ENCODE data around the gene OR52N5. TPM values are rescaled to one million over a fixed set of nuclear protein-coding genes. Genes with fewer than 3 reads are reported as not detected.

Gene OR52N5
- total RNA-seq, result not detected
- polyA plus RNA-seq, result not detected
- long read RNA-seq, donor 1, result 0 reads
- long read RNA-seq, donor 2, result 0 reads
- long read RNA-seq, donor 3, result 0 reads

- ATAC-seq (no peak), DNase-seq (no peak)
- no peaks in the 10 kb centered on the region for H3K36me3 ChIP-seq
- TF ChIP-seq, protein P1, sequence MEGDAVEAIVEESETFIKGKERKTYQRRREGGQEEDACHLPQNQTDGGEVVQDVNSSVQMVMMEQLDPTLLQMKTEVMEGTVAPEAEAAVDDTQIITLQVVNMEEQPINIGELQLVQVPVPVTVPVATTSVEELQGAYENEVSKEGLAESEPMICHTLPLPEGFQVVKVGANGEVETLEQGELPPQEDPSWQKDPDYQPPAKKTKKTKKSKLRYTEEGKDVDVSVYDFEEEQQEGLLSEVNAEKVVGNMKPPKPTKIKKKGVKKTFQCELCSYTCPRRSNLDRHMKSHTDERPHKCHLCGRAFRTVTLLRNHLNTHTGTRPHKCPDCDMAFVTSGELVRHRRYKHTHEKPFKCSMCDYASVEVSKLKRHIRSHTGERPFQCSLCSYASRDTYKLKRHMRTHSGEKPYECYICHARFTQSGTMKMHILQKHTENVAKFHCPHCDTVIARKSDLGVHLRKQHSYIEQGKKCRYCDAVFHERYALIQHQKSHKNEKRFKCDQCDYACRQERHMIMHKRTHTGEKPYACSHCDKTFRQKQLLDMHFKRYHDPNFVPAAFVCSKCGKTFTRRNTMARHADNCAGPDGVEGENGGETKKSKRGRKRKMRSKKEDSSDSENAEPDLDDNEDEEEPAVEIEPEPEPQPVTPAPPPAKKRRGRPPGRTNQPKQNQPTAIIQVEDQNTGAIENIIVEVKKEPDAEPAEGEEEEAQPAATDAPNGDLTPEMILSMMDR (IDR thresholded peaks at IDR 0.05), result no peak
- no peak for TF ChIP-seq POLR2A (IDR thresholded peaks at IDR 0.05)
- intact Hi-C loops (cut with DNase I), result no loop called here
- H3K27ac ChIP-seq, result no peak within 1 kb of the TSS
- no peak within 1 kb of the TSS for H3K4me3 ChIP-seq
- H3K27me3 ChIP-seq, result no peaks in the 10 kb centered on the region
- 15 to 55% (median 30%) methylated on average over 4 of the region's 4 CpGs for WGBS, 4 donors
- H3K9me3 ChIP-seq, result no peaks in the 10 kb centered on the region
- no peaks in the 10 kb centered on the region for H3K4me1 ChIP-seq
Measured at GRCh38 chr11:5783255-5783654, at the start of gene OR52N5. OR52N5 (minus strand) TSS chr11:5783355; CDS start chr11:5778634, 4,721 bp downstream.

DNA sequence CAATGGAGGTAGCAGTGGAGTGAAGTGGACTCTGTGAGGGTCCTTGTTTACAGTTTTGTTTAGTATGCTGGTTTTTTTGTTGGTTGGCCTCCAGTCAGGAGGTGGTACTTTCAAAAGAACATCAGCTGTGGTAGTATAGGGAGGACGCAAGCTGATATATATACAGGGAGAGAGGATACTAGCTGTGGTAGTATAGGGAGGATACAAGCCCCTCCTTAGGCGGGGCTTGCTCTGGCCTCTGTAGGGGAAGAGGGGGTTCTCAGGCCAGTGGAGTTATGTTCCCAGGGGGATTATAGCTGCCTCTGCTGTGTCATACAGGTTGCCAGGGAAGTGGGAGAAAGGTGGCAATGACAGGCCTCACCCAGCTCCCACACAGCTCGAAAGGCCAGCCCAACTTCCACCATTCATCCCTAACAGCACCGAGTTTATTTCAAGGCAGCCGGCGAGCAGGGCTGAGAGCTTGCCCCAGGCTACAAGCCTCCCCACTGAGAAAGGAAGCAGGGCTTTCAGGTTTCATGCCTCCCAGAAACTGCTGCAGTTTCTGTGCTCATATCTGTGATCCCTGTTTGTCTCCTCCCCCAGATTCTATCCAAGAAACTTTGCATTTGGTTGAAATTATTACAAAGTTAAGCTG is 48.2 kb upstream of the OR52N5 start:
- H3K9me3 ChIP-seq, result no peaks in the 10 kb centered on the region
- H3K36me3 ChIP-seq, result no peaks in the 10 kb centered on the region
- intact Hi-C loops (cut with DNase I), result no loop called here
- ATAC-seq, result peak in 1 of 4 donors; percentile 36
- no peak overlapping the region for H3K4me3 ChIP-seq
- WGBS, 4 donors, result 71 to 81% (median 77%) methylated on average over 6 of the region's 6 CpGs
- no peak overlapping the region for H3K27ac ChIP-seq
- no peaks in the 10 kb centered on the region for H3K27me3 ChIP-seq
- TF ChIP-seq POLR2A (IDR thresholded peaks at IDR 0.05), result no peak
- TF ChIP-seq, protein P1 (IDR thresholded peaks at IDR 0.05), result no peak
- H3K4me1 ChIP-seq, result no peaks in the 10 kb centered on the region
- no peak for DNase-seq

DNA sequence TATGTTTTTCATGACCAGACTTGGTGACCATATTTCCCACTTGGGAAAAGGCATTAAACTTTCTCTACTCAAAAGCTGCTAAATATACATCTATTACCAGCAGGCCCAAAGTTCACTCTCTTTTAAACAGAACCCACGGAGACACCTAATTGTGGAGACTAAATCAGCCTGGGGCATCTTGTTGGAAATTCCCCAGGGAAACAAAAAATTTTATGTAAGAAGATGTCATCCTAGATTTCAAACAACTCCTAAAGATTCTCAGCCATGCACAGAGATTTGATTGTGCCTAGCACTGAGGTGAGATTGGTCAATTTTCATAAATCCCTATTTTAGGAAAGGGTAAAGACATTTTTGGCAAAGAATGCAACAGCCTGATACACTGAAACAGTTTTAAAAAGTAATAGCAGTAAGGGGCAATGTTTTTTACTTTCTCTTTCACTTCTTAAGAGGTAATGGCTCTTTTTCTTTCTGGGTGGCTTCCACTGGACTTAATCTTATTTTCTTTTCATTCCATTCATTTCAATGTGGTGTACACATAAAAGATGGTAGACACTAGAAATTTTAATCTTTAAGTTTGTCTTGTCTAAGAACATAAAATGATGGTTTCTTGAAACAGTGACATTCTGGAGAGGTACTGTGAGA is 35.2 kb upstream of the OR52N5 start:
- no peak for DNase-seq
- intact Hi-C loops (cut with DNase I), result no loop called here
- WGBS, 4 donors, result 37 to 56% (median 46%) methylated on average over 1 of the region's 1 CpG
- Histone ChIP-seq H3K36me3 (no peaks in the 10 kb centered on the region), H3K4me3 (peak overlapping the region in 2 of 12 donors; percentile 3 to 9), H3K27me3 (no peaks in the 10 kb centered on the region), H3K27ac (no peak overlapping the region), H3K9me3 (no peaks in the 10 kb centered on the region), H3K4me1 (peaks cover 0 to 26% (median 0%) of the 10 kb centered on the region in 12 donors)
- no peak for TF ChIP-seq POLR2A (IDR thresholded peaks at IDR 0.05)
- TF ChIP-seq, protein P1 (IDR thresholded peaks at IDR 0.05), result no peak
- no peak for ATAC-seq

DNA sequence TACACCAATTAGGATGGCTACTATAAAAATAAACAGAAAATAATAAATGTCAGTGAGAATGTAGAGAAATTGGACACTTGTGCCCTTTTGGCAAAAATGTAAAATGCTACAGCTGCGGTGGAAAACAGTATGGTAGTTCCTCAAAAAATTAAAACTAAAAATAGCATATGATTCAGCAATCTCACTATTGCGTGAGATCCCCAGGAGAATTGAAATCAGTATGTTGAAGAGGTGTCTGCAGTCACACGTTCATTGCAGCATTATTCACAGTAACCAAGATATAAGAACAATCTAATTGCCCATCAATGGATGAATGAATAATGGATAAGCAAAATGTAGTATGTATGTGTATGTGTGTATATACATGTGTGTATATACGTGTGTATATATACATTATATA is 32.4 kb upstream of the OR52N5 start:
- ATAC-seq, result no peak
- H3K27me3 ChIP-seq, result no peaks in the 10 kb centered on the region
- intact Hi-C loops (cut with DNase I), result no loop called here
- TF ChIP-seq, protein P1 (IDR thresholded peaks at IDR 0.05), result no peak
- TF ChIP-seq POLR2A (IDR thresholded peaks at IDR 0.05), result no peak
- H3K27ac ChIP-seq, result no peak overlapping the region
- 34 to 45% (median 42%) methylated on average over 4 of the region's 4 CpGs for WGBS, 4 donors
- DNase-seq, result no peak
- H3K4me3 ChIP-seq, result no peak overlapping the region
- no peaks in the 10 kb centered on the region for H3K9me3 ChIP-seq
- H3K36me3 ChIP-seq, result no peaks in the 10 kb centered on the region
- H3K4me1 ChIP-seq, result peaks cover 0 to 26% (median 0%) of the 10 kb centered on the region in 12 donors

Data from heart left ventricle (tissue), 16 donors.